SK-N-SH (cell line): ENCODE results near the gene ZNF331. TPM values are rescaled to one million over a fixed set of nuclear protein-coding genes. Genes with fewer than 3 reads are reported as not detected.

Experiments used
- CTCF ChIA-PET: fragments of 300-600, 350-600 bp; formaldehyde crosslinking; extraction: SDS; loops from one replicate; lab custom pipeline; 2021; lab: Yijun Ruan, JAX
- POLR2A ChIA-PET: fragments of 350-600 bp; sonication (Branson Sonifier 250); formaldehyde crosslinking; extraction: SDS; loops from one replicate; lab custom pipeline; 2020; ENCODE audit warnings: antibody characterized with exemption, inconsistent platforms; lab: Yijun Ruan, JAX
- DNase-seq: peaks from one replicate; pipeline ENCODE4 v3.0.0; 2012
- H2AFZ ChIP-seq: fragments of 200-600 bp; sonication (generic); 2 replicates; pipeline ENCODE4 v1.8.1; 2016; ENCODE audit warnings: antibody characterized with exemption, mild to moderate bottlenecking, low read depth
- H3F3A ChIP-seq: fragments of 200-600 bp; sonication (generic); replicated peaks from 2 replicates; pipeline ENCODE3; 2016; ENCODE audit warnings: antibody characterized with exemption, mild to moderate bottlenecking; ENCODE audit not compliant: insufficient read depth
- H3K27ac ChIP-seq, 2 experiments: fragments of 200-500 bp in 1 of 2; fragments of 200-600 bp in 1 of 2; sonication (Bioruptor generic) in 1 of 2; sonication (generic), shearing (Covaris generic) in 1 of 2; 2 replicates each; pipeline versions ENCODE4 v1.5.1 to v1.6.1; 2014 to 2016; ENCODE audit warnings: low read depth in 2 of 2, inconsistent platforms in 1 of 2, low read length in 1 of 2, mild to moderate bottlenecking in 1 of 2, mixed read lengths in 1 of 2
- H3K27me3 ChIP-seq: fragments of 200-600 bp; sonication (generic), shearing (Covaris generic); 2 replicates; pipeline ENCODE4 v1.6.1; 2016; ENCODE audit warnings: mixed run types; ENCODE audit not compliant: insufficient read depth
- H3K36me3 ChIP-seq, 2 experiments: fragments of 200-500 bp in 1 of 2; fragments of 200-600 bp in 1 of 2; sonication (Bioruptor generic) in 1 of 2; sonication (generic) in 1 of 2; replicated peaks in 1 of 2; 2 replicates each; pipeline versions ENCODE3 to v1.5.1; 2014 to 2016; ENCODE audit warnings: low read length in 1 of 2, mild to moderate bottlenecking in 1 of 2; ENCODE audit not compliant: insufficient read depth in 2 of 2, control insufficient read depth in 1 of 2
- H3K4me1 ChIP-seq, 2 experiments: fragments of 200-500 bp in 1 of 2; fragments of 200-600 bp in 1 of 2; sonication (Bioruptor generic) in 1 of 2; sonication (generic), shearing (Covaris generic) in 1 of 2; 2 replicates each; pipeline versions ENCODE4 v1.5.1 to v1.6.1; 2014 to 2016; ENCODE audit warnings: low read depth in 1 of 2, low read length in 1 of 2, mixed run types in 1 of 2; ENCODE audit not compliant: insufficient read depth in 2 of 2, control insufficient read depth in 1 of 2
- H3K4me2 ChIP-seq: fragments of 200-600 bp; sonication (generic), shearing (Covaris generic); 2 replicates; pipeline ENCODE4 v1.6.1; 2017; ENCODE audit warnings: mixed run types
- H3K4me3 ChIP-seq, 2 experiments: fragments of 200-500 bp in 1 of 2; fragments of 200-600 bp in 1 of 2; sonication (Bioruptor generic) in 1 of 2; sonication (generic), shearing (Covaris generic) in 1 of 2; 2 replicates each; pipeline versions ENCODE4 v1.5.1 to v1.8.1; 2014 to 2016; ENCODE audit warnings: low read depth in 2 of 2, inconsistent platforms in 1 of 2, low read length in 1 of 2, mild to moderate bottlenecking in 1 of 2, mixed read lengths in 1 of 2, moderate library complexity in 1 of 2
- H3K79me2 ChIP-seq: fragments of 200-600 bp; sonication (generic); 2 replicates; pipeline ENCODE4 v1.8.1; 2017; ENCODE audit warnings: mild to moderate bottlenecking; ENCODE audit not compliant: insufficient read depth
- H3K9ac ChIP-seq: fragments of 200-600 bp; sonication (generic); 2 replicates; pipeline ENCODE4 v1.6.1; 2017; ENCODE audit warnings: mixed run types
- H3K9me2 ChIP-seq: fragments of 200-600 bp; sonication (generic); 2 replicates; pipeline ENCODE4 v1.6.1; 2017; ENCODE audit warnings: mixed run types
- H3K9me3 ChIP-seq: fragments of 200-600 bp; sonication (generic); 2 replicates; pipeline ENCODE4 v1.6.1; 2017; ENCODE audit warnings: mixed run types, mild to moderate bottlenecking, moderate library complexity
- H4K20me1 ChIP-seq: fragments of 200-600 bp; sonication (generic); 2 replicates; pipeline ENCODE4 v1.6.1; 2017; ENCODE audit warnings: mild to moderate bottlenecking, mixed run types; ENCODE audit not compliant: insufficient read depth
- FOXJ3 ChIP-seq: sonication (generic); formaldehyde crosslinking; IDR thresholded peaks from 2 replicates; pipeline ENCODE4 v1.5.1; 2020; ENCODE audit warnings: mild to moderate bottlenecking, missing genetic modification reagents
- JUND ChIP-seq: IDR thresholded peaks from 2 replicates; pipeline ENCODE4 v1.4.0; 2012
- RCOR1 ChIP-seq: fragments of 150-350 bp; IDR thresholded peaks from 2 replicates; pipeline ENCODE4 v1.6.1; 2017; ENCODE audit warnings: antibody characterized with exemption, low read length
- whole genome bisulfite sequencing: methylation state at CpG from one replicate; pipeline ENCODE4 v1.1.6; 2017; ENCODE audit warnings: low lambda C conversion rate; 5-methylcytosine and 5-hydroxymethylcytosine counted together
- polyA plus RNA-seq, 3 experiments: library from polyadenylated mRNA; depleted of rRNA; stranded (reverse); fragments of >200 nt; gene quantifications; 2 replicates each; pipeline ENCODE4 v1.2.3, GENCODE V29; 2012
- TF ChIP-seq, protein P1 (sequence below): IDR thresholded peaks from 2 replicates; pipeline ENCODE4 v1.4.0; 2012; ENCODE audit warnings: low read depth, borderline replicate concordance
- TF ChIP-seq, protein P2 (sequence below): IDR thresholded peaks from 2 replicates; pipeline ENCODE4 v1.4.0; 2012; ENCODE audit warnings: low read depth

Gene ZNF331
- polyA plus RNA-seq, 1 of the 3 experiments (the other 2 are of a cell fraction), result 7.2 TPM

DNA sequence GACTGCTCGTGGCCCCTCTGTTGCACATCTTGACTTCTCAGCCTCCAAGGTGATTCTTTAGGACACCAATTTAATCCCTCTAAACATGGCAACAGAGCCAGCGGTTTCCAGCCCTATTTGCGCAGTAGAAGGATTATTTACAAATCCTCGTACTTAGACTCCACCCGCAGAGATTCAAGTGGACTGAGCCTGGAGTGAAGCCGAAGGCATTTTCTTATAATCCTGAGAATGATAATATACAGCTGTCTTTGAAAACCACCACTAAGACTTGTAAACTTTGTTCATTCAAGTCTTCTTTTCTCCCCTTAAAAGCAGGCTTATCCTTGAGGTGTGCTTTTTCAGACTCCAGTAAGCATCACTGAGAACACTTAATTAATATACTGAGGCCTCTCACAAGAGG is 89.0 kb downstream of the ZNF331 start:
- no peaks in the 10 kb centered on the region for H3K4me1 ChIP-seq
- H3K9me2 ChIP-seq, result no peaks in the 10 kb centered on the region
- DNase-seq, result no peak
- H3K4me3 ChIP-seq, result no peak overlapping the region
- no peaks in the 10 kb centered on the region for H3K9me3 ChIP-seq
- no peak overlapping the region for H3K4me2 ChIP-seq
- POLR2A ChIA-PET, result no interaction called here
- WGBS, result 4% methylated on average over 6 of the region's 6 CpGs
- no peak overlapping the region for H3K9ac ChIP-seq
- CTCF ChIA-PET, result no interaction called here
- H2AFZ ChIP-seq, result no peak overlapping the region
- TF ChIP-seq, protein P1, sequence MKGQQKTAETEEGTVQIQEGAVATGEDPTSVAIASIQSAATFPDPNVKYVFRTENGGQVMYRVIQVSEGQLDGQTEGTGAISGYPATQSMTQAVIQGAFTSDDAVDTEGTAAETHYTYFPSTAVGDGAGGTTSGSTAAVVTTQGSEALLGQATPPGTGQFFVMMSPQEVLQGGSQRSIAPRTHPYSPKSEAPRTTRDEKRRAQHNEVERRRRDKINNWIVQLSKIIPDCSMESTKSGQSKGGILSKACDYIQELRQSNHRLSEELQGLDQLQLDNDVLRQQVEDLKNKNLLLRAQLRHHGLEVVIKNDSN, result no peak
- TF ChIP-seq JUND, result no peak
- no peak for TF ChIP-seq RCOR1
- no peak for TF ChIP-seq FOXJ3 (CRISPR knock-in tag)
- TF ChIP-seq, protein P2, sequence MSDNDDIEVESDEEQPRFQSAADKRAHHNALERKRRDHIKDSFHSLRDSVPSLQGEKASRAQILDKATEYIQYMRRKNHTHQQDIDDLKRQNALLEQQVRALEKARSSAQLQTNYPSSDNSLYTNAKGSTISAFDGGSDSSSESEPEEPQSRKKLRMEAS, result no peak
- no peaks in the 10 kb centered on the region for H3K36me3 ChIP-seq
- H3K27ac ChIP-seq, result no peak overlapping the region
- no peaks in the 10 kb centered on the region for H3K79me2 ChIP-seq
- peaks cover 17% of the 10 kb centered on the region; the same call in 1 of the 2 replicates for H3K27me3 ChIP-seq
- no peaks in the 10 kb centered on the region for H3F3A ChIP-seq
- no peaks in the 10 kb centered on the region for H4K20me1 ChIP-seq

Other genes starting within 250 kb of the ZNF331 start
- gene ZNF845, start 204.4 kb upstream of the ZNF331 start, polyA plus RNA-seq (2012; rRNA removed), result 0.77 and 0.94 TPM in 2 replicates
- 2.5 and 3.9 TPM in 2 replicates for gene ZNF525, start 172.4 kb upstream of the ZNF331 start, polyA plus RNA-seq (2012; rRNA removed)
- gene ZNF765, start 143.0 kb upstream of the ZNF331 start, polyA plus RNA-seq (2012; rRNA removed), result 2.3 and 3.5 TPM in 2 replicates
- 5.9 and 8.5 TPM in 2 replicates for gene ZNF761, start 106.2 kb upstream of the ZNF331 start, polyA plus RNA-seq (2012; rRNA removed)
- gene ZNF813, start 70.4 kb upstream of the ZNF331 start, polyA plus RNA-seq (2012; rRNA removed), result 0.44 and 0.78 TPM in 2 replicates
- gene DPRX, start 93.9 kb downstream of the ZNF331 start, polyA plus RNA-seq (2012; rRNA removed), result not detected in 2 replicates